HCEC 1CT (cell line): Measurements from ENCODE around the gene ZNF688.
"Not testable (repeated sequence)": the region's sequence is repeated elsewhere in the genome, so short reads cannot be mapped to it uniquely, and the experiment has no call there.

Experiments
- DNase-seq: peaks from one replicate; pipeline ENCODE4 v3.0.0-alpha.2; 2017

ZNF688 gene

GRCh38 chr16:30555315-30556124 is 16.0 kb downstream of the ZNF688 start:
- no peak for DNase-seq

GRCh38 chr16:30554557-30555314 is 16.8 kb downstream of the ZNF688 start:
- no peak for DNase-seq

DNA sequence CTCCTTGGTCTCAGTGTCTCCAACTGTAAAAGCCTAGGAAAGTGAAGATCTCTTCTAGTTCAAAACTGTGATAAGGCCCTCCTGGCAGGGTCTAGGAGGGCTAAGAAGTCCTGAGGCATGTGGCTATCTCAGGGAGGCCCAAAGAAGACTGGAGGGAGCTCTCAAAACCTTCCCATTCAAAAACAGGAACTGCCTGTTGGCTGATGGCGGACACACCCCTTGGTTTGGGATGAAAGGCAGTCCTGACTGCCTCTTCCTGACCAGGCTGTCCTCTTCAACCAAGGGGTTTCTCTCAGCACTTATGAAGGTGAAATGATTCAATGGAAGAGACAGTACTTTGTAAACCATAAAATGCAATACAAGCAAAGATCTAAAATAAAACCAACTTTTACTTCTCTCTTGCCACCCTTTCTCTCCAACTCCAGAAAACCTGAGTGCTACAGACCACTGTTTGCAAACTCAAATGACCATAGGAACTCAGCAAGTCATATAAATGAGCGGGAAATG is 18.1 kb downstream of the ZNF688 start:
- DNase-seq, result no peak

DNA sequence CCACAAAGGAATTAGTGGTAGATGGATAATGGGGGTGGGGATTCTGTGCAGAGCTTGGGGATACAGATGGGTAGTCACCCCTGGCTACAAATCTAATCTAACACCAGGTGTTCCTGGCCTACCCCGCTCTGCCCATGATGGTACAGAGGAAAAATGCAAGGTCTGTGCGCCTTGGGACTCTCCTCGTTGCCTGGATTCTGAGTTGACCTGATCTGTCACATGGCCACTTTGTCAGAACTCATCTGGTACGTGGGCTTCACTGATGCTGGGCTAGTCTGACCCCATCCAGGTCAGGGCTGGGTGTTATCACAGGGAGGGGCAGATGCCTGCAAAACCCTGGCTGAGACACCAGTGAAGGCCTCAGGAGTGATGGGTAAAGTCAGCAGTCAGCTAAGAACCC is 18.6 kb downstream of the ZNF688 start:
- no peak for DNase-seq

DNA sequence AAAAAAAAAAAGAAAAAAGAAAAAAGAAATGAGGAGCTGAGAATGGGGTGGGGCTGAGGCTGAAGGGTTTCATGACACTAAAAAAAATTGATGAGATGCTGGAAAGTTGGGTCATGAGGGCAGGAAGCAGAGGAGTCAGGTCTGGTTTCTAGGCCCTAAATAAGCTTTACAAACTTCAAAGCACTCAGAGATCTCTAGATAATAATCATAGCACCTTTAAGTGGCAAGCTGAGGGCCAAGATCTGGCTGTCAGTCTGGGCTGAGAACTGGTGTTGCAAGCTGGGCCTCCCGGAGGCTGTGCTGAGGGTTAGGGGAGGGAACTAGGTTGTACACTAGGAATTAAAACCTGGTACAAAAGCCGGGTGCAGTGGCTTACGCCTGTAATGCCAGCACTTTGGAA is 19.7 kb downstream of the ZNF688 start:
- no peak for DNase-seq

GRCh38 chr16:30548416-30549253 is 22.9 kb downstream of the ZNF688 start:
- DNase-seq, result no peak

- DNase-seq, result no peak
Measured at GRCh38 chr16:30546115-30546514, 25.4 kb downstream of the ZNF688 start.

DNA sequence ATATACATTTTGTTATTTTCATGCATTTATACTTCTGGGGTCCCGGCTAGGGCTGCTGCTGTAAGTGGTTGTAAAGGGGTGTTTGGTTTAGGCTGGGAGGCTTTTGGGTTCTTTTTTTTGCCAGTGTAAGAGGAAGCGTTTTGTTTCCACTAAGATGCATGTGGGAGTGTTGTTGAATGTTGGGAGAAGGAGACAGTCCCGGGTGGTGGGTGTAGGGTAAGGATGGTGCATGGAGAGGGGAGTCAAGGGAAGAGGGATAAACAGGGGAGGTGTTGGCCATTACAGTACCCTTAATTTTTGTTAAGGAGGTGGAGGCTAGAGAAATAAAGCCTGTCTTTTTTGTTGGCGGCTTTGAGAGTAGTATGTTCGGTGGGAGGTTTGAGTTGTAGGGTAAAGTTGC is 28.4 kb downstream of the ZNF688 start:
- no peak for DNase-seq

- DNase-seq, result peak; percentile 83
Measured at GRCh38 chr16:30541502-30542329, 29.8 kb downstream of the ZNF688 start.

DNA sequence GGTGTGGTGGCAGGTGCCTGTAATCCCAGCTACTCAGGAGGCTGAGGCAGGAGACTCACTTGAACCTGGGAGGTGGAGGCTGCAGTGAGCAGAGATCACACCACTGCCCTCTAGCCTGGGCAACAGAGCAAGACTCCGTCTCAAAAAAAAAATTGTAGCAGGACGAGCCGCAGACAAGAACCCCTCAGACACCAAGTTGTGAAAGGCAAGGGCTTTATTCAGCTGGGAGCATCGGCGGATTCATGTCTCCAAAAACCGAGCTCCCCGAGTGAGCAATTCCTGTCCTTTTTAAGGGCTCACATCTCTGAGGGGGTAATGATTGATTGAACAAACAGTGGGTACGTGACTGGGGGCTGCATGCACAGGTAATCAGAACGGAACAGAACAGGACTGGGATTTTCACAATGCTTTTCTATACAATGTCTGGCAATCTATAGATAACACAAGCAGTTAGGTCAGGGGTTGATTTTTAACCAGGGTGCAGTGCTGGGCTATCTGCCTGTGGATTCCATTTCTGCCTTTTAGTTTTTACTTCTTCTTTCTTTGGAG is 30.5 kb downstream of the ZNF688 start:
- not testable (repeated sequence) for DNase-seq

DNA sequence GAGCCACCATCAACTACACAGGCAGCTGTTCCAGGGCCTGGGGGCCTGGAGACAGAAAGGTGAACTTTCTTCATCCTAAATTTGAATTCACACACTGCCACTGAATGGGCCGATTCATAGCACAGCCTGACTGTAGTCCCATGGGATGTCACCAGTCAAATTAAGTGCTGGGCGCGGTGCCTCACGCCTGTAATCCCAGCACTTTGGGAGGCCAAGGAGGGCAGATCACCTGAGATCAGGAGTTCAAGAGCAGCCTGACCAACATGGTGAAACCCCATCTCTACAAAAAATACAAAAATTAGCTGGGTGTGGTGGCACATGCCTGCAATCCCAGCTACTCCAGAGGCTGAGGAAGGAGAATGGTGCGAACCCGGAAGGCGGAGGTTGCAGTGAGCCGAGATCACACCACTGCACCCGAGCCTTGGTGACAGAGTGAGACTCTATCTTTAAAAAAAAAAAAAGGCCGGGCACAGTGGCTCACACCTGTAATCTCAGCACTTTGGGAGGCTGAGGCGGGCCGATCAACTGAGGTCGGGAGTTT is 31.5 kb downstream of the ZNF688 start:
- DNase-seq, result not testable (repeated sequence)

- no peak for DNase-seq
Measured at GRCh38 chr16:30539000-30539964, 32.2 kb downstream of the ZNF688 start.

DNA sequence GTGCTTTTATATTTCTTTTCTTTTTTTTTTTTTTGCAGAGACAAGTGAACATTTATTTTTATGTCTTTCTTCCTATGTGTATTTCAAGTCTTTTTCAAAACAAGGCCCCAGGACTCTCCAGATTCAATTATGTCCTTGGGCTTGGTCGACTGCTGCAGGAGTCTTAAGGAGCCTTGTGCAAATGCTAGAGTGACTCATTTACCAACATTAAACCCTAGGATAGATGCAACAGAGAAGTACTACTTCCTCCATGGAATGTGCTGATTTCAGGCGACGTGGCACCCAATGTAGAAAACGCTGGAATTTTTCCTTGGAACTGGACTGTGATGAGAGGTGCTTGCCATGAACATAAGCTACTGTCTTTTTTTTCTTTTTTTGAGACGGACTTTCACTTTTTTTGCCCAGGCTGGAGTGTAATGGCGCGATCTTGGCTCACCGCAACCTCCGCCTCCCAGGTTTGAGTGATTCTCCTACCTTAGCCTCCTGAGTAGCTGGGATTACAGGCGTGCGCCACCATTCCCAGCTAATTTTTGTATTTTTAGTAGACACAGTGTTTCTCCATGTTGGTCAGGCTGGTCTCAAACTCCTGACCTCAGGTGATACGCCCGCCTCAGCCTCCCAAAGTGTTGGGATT is 35.0 kb downstream of the ZNF688 start:
- DNase-seq, result not testable (repeated sequence)

DNA sequence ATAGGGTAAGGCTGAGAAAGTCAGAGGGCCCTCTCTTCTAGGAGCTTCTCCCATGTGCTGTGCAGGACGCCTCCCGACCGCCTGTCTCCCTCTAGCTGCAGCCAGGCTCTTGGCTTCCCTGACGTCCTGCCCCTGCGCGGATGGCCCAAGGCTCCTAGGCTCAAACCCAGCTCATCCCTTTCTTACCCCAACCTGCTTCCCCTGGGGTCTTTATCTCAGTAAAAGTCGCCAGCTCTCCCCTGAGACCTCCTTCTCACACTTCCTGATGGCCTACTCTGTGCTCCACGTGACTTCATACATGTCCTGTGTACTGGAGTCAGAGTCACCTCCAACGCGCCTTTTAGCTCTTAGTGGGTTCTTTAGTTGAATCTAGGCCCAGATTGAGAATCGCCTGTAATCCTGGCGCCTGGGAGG is 35.7 kb downstream of the ZNF688 start:
- peak; percentile 72 for DNase-seq

- no peak for DNase-seq
Measured at GRCh38 chr16:30535106-30535776, 36.3 kb downstream of the ZNF688 start.

- DNase-seq, result peak; percentile 75
Measured at GRCh38 chr16:30534368-30535105, 37.0 kb downstream of the ZNF688 start, which contains the start of gene ZNF747. Gene ZNF747 (minus strand): TSS chr16:30534858. CDS start chr16:30534679, 179 bp downstream.

DNA sequence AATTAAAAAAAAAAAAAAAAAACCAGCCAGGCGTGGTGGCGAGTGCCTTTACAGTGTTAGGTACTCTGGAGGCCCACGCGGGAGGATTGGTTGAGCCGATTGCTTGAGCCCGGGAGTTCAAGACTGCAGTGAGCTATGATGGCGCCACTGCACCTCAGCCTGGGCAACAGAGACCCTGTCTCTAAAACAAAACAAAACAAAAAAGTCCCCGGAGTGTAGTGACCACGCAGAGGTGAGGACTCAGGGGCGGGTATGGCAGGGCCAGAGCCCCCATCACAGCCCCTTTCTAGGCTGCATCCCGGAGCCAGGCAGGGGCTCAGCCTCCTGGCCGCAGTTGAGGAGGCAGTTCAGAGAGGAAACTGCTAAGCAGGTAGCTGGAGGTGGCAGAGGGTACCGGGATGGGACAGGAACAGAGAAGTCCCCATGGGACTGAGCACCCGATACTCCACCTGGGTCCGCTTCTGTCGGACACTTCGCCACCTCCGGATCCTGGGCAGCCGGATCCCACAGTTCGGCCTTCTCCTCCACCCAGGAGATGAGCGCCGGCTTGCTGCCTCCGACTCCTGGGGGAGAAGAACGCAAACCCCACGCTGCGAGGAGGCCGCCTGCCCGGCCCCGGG is 37.7 kb downstream of the ZNF688 start:
- no peak for DNase-seq

DNA sequence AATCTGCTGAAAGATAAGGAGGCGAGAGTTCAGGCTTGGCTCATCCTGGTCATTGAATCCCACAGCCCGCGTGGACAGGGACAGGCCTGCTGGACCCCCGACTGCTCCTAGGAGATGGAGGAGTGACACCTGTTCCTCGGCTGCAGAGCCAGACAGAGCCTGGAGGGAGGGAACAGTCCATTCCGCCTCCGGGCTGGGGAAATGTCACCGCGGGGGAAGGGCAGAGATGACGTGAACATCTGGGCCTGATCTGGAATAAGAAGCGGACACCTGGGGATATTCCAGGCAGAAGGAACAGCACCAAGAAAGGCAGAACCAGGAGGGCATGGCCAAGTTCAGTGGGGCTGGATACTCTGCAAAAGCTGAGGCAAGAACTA is 38.4 kb downstream of the ZNF688 start:
- DNase-seq, result no peak
